GM21529 (cell line): ENCODE data around the gene POLR1A.
"Not testable (repeated sequence)": the region's sequence is repeated elsewhere in the genome, so short reads cannot be mapped to it uniquely, and the experiment has no call there.

Experiments
- ATAC-seq: cut with Tn5 transposase; IDR thresholded peaks from one replicate; pipeline ENCODE4 v1.9.1; 2021; ENCODE audit not compliant: unreplicated experiment

Gene POLR1A

DNA sequence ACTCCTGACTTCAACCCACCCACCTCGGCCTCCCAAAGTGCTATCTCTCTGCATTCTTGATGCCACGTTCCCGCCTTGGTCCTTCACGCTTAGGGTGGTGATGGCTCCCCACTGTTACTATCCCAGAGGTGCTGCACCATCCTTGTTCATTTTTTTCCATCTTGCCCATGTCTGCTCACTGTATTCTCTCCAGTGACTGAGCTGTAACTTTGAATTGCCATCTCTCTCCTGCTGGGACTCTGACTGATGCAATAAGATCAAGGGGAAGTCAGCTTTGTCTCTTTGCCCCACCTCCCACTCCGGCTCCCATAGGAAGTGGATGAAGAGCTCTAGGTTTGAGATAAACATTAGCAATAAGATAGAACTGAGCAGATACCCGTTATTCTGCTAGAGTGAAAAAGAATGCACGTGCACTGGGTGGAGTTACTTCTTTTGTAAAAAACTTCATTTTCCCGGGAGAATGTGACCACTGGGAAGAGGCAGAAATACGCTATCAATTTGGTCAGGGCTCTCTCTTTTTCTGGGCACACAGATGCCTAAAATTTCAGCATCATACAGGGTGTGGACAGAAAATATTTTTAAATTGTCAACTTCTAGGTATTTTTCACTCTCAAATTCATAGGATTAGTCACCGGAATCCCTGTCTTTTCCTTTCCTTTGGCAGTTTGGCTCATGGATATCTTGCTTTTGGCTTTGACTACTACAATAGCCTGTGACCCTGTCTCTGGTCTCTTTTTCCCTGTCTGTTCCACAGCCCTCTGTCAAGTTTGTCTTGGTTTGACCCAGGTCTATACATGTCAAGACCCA, 105.4 kb downstream of the POLR1A start:
- ATAC-seq, result no peak

DNA sequence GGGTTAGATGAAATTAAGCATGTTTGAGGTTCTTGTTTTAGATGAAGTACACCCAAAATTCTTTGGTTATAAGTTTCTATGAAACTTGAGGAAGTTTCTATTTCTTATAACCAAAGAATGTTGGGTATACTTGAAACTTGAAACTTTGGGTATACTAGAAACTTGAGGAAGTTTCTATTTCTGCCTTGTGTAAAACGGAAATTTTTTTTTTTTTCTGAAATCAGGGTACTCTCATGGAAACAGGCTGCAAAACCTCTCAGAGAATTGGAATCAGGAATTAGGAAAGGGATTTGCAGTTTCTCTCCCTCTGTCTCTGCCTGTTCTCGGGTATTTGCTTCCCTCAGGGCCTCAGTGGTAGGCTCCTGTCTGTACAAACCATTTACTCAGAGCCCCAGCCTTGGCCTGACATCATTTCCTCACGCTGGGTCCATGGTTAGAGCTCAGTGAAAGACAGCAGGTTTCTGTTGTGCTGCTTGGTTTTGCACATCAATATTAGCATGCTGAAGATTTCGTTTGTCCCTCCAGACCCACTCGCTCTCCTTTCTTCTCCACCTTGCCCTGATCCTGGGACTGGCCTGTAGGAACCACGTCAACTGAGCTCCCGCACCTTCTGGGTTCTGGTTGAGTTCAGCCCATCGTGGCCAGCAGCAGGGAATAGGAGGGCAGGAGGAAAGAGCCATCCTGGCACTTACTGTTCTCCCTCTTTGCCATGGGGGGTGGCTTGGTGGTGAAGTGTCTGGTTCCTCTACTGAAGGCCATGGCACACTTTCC, 106.4 kb downstream of the POLR1A start:
- ATAC-seq, result peak; percentile 85

DNA sequence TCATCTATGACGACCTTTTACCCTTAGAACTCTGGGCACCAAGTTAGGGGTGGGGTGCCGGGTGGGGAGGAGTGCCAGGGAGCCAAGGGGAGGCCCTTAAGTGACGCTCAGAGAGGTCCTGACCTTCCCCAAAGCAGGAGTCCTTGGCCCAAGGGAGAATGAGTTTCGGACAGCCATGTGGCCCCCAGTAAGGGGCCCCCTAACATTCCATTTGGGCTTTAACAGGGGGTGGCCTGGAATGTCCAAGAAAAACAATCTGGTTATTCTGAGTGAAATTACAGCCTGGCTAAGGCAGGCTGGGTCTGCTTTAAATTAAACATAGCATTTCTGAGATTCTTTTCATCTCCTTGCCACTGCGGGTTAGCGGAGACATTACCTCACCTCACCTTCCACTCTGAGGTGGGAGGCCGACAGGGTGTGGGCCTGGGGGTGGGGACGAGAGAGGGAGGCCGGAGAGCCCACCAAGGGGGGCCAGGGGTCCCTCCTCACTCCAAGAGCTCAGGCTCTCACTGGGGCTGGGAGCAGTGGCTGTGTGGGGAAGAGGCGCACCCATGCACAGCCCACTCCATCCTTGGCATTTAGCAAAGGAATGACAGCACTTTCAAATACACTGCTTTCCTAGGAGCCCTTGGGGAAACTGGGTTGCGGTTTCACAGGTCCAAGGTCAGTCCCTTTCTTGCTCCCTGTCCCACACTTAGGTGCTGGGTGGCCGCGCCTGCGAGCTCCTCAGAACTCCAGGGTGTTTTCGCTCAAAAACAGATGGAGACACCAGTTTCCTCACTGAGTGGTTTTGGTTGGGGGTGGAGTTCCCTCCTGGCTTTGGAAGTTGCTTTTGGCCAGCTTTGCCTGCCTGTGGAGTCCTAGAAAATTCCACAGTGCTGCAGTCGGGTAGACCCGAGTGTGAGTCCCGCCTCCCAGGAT, 107.4 kb downstream of the POLR1A start:
- no peak for ATAC-seq

DNA sequence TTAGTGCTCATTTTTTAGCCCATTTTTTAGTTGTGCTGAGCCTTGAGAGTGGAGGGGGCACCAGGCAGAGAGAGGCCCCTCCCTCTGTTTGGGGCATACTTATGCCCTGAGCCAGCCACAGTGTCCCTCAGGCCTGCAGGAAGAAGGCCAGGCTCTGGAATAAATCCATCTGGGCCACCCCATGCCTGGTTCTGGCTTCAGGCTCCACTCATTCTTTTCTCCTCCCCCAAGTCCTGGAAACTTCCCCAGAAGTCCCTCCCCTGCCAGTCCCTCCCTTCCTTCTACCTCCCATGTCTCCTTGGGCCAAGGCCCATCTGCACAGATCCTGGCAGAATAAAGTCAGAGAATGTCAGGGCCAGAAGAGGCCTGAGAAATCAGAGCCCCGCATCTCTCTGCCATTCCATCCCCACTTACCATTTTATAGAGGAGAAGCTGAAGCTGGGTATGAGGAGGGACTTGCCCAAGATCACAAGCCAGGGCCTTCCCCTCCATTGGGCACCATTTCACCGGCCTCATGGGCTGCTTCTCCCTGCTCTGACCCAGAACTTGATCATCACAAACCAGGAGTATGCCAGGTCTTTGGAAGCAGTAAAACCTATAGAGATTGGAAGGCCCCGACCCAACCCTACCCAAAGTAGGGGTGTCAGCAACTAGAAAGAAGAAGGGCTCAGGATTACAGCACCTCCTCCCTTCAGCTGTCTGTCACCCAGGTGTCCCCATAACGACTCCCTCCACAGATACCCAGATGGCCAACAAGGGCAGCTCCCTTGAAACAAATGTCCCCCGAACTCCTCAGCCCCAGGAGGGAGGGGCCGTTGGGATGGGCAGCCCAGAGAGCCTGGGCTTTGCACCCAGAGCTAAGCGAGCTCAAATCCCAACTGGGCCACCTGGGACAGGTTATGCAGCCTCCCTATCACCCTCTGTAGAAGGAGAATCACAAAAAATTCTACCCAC, 108.4 kb downstream of the POLR1A start:
- ATAC-seq, result no peak

DNA sequence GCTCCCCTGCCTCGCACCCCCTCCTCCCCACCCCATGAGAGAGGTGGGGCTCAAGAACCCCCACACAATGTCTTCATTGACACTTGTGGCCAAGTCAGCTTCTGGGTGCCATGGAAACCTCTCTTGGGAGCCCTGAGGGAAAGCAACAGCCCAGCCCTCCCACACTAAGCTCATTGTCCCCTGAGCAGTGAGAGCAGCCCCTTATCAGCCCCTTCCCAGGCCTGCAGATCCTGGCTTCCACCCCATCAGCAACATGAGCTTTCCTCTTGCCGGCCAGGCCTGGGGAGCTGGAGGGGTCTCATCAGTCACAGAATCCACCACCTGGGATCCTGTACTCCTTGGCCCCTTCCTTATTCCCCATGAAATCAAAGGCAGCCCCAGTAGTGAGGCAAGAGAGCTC, 109.1 kb downstream of the POLR1A start:
- no peak for ATAC-seq

DNA sequence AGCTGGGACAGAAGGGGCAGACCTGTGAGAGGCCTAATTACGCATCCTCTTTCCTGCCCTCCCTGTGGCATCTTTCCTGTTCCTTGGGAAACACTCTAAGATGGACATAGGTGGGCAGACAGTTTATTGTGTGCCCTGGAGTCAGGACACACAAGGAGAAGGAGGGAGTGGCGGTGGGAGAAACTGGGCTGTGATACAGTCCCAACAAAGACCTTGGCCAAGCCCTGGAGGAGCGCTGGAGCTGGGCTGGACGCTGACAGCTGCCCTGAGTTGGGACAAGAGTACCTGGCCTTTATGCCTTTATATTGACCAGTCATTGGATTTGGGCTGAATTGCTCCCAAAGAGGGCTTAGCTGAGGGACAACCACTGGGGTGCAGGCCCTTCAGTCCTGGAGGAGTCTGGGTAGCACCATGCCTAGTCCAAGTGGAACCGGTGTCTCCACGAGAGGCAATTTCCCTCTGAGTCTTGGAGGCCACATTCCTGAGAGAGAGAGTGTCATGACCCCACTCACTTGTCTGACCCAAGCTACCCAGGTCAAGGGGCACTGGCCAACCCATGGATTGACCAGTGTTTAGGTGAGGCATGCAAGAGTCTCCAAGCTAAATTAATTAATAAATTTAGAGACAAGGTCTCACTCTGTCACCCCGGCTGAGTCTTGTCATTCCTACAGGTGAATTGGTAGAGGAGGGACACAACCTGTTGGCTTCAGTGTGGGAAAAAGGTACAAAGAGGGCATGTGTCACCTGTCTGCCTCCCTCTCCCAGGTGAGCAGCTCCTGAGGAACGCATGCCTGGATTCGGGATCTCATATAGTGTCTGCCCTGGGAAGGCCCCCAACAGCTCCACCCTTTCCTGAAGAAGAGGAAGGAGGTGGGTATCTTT, 109.8 kb downstream of the POLR1A start:
- no peak for ATAC-seq

DNA sequence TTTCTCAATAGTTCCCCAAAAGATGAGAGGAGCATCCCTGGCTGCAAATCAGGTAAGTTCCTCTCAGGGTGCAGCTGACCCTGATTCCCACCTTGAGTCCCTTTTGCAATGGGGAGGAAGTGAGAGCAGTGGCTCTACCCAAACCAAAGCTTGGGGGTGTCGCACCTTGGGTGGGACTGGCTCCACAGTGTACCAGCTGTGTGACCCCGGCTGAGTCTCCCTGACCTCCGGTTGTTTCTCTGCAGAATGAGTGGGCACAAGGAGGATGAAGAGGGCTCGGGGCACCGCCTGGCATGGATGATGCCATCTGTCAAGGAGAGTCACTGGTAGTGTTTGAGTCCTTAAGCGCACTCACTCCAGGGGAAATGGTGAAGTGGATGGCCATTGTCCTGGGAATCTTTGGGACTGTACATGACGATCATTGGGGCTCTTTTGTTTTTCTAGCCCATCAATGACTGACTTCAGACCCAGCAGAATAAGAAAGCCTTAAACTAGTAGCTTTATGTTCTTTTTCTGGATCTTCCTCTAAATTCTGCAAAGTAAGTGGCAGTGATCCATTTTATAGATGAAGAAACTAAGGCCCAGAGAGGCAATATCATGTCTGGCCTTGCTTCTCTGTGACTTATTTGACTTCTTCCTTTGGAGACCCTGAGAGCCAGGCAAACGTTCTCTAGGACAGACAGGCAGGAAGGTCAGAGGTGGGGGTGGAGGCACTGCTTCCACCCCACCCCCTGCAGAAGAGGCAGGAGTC, 110.6 kb downstream of the POLR1A start:
- ATAC-seq, result no peak

DNA sequence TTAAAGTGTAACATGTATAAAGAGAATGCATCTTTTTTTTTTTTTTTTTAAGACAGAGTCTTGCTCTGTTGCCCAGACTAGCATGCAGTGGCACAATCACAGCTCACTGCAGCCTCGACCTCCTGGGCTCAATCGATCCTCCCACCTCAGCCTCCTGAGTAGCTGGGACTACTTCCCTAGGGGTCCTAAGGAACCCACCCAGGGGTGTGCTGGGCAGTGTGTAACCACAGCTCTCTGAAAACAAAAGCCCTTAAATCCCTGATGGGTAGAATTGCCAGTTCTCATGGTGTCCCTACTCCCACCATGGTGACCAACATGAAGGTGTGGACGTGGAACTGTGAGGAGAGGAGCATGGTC, 111.3 kb downstream of the POLR1A start:
- ATAC-seq, result peak; percentile 13

DNA sequence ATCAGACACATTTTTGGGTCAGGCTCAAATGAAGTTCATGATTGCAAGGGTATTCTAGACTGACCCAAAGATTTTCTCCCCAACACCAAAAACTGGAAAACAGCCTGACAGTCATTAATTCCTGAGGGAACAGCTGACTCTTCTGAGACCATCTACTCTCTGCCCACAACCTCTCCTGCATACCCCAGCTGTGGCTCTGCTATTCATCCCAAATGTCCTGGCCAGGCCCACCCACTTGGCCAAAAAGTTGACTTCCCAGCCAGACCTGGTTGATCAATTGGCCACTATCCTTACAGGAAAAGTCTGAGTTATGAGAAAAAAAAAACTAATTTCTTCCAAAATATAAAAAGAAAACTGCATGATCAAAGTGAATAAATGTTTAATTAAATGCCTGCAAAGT, 113.1 kb downstream of the POLR1A start:
- ATAC-seq, result no peak

DNA sequence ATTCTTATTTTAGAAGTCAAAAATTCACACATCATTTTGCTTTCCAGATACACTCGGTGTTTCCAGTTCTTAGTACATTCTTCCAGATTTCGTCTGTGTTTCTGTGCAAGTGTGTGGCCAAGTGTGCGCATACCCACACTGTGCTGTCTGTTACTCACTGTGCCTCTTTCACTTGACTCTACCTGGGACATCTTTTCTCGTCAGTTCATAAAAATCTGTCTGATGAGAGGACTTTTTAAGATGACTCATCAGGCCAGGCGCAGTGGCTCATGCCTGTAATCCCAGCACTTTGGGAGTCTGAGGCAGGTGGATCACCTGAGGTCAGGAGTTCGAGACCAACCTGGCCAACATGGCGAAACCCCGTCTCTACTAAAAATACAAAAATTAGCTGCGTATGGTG, 113.6 kb downstream of the POLR1A start:
- ATAC-seq, result not testable (repeated sequence)

DNA sequence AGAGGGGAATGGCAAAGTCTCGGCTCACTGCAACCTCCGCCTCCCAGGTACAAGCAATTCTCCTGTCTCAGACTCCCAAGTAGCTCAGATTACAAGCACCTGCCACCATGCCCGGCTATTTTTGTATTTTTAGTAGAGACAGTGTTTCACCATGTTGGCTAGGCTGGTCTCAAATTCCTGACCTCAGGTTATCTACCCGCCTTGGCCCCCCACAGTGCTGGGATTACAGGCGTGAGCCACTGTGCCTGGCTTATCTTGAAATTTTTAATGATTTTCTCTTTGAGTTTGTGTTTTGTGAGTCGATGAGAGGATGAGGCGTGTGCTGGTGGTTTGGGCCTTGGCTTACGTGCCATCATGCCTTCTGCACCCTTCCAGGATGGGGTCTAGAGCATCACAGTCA, 115.6 kb downstream of the POLR1A start:
- no peak for ATAC-seq

DNA sequence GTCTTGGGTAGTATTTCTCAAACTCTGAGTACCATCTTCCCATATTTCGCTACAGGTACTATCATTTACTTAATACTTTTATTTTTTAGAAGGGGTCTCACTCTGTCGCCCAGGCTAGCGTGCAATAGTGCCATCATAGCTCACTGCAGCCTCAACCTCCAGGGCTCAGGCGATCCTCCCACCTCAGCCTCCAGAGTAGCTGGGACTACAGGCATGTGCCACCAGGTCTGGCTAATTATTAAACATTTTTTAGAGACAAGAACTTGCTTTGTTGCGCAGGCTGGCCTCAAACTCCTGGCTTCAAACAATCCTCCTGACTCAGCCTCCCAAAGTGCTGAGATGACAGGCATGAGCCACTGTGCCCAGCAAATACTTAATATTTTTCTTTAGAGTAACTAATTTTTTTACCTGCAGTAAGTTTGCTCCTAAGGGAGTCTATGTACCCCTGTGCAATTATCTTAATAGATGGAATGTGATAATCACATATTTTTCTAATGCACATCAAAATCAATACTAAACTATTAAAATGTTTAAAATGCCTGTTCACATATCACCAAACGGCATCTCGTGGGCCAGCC, 116.3 kb downstream of the POLR1A start:
- no peak for ATAC-seq

DNA sequence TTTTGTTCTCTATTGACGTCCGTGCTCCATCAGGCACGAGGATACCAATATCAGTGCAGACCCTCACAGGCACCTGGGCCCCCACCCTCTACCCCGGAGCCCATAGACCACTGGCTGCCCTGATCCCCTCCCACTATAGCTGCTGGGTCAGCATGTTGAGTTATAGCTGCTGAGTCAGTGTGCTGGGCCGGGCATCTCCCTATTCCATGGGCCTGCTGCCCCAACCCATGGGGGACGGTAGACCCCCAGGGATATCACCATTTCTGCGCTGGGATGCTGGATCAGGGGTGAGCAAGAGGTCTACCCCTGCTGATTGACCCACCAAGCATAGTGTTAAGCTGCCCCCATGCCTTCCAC, 116.8 kb downstream of the POLR1A start:
- no peak for ATAC-seq

DNA sequence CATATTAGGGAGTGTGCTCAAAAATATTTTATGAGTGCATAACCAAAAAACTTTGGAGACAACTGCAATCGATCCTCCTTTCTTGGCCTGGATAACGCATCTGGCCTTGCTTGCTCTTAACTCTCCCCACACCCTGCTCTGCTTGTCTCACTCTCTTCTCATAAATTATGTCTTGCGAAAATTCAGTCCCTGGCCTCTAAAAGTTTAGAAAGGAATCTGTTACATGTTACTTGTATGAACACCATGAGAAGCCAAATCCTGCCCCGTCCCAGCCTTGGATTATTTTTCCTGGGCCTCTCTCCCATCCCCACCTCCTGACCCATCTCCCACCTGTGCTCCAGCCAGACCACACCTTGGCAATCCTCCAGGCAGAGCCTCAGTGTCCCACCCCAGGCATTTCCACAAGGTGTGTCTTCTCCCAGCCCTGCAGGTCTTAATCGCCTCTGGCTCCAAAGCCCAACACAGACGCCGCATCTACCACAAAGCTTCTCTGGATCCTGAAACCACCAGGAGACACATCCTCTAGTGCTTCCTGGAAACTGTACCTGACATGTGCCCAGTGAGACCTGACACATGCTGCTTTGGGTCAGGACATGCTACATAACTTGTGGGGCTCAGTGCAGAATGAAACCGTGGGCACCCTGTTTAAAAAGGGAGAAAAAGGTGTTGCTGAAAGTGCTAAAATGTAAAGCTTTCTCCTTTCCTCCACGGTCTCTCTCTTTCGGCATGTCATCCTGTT, 117.3 kb downstream of the POLR1A start:
- no peak for ATAC-seq

DNA sequence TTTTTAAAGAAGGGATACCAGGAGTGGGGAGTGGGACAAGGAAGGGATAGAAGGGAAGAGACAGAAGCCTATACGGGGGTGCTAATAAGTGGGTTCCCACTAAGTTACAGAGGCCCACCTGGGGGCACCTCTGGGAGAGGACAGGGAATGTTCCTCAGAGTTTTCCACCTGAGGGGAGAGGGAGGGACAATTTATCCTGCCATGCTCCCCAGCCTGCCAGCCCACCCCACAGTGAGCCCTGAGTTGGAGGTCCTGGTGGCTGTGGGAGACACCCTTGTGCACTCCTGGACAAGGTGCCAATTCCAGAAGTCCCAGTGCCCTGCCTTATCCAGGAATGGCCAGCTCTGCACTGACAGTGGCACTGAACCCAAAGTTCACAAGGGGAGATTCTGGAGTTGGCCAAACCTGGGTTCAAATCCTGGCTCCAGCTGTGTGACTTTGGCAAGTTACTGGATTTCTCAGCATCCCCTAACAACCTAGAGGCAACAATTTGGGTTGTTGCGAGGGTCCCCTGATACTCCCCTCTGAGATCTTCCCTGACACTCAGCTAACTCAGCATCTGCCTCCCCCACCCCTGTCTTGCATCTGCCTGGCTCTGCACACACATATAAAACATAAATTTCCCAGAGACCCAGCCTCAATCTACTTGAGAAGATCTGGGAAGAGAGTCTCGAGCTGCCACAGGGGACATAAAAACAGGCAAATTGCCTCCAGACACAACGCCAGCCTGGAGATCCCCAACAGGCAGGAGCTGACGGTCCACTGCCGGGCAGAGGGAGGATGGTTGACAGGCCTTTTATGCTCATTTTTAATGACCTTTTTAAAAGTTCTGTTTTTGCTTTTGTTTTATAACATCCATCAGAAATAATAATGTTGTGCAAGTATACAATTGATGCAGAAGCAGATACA, 118.2 kb downstream of the POLR1A start:
- ATAC-seq, result no peak

DNA sequence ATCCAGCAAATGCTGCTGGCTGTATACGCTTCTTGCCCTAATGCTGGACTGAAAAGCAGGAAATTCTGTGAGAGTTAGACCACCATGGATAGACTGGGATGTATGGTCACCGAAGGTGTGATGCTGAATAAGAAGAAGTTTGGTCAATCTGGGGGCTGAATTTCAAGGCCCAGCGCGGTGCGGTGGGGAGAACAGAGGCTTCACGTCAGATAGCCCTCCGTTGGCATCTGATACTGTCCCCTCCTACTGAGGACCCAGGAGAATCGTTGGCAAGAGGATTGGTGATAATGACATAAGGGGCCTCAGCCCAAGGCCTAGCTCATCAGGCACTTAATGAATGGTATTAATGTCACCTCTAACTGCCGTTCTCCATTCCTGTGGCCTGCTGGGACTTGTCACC, 119.6 kb downstream of the POLR1A start:
- no peak for ATAC-seq

DNA sequence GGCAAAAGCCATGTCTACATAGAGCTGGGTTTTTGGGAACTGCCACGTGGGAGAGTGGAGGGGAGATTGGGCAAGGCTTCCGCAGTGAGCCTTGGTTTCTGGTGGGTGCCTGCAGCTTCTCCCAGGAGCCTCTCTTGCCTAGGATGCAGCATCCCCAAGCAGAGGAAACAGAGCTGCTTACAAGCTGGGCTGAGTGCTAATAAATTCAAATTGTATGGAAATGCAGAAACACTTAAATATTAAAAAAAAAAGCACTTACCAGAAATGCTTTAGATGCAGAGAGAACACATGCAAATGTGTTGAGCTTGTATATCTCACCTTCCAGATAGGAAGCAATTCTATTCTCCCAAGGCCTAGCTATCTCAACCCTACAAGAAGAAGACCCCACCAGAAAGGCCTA, 120.9 kb downstream of the POLR1A start:
- ATAC-seq, result no peak
